Activated CD8-positive, alpha-beta memory T cell treated with anti-CD3 and anti-CD28 coated beads for 24 hours (primary cell): ENCODE results near the gene C3orf80.
A peak's percentile ranks its signal among the peaks of the same experiment; 100 is the strongest.
"Not testable (repeated sequence)": the region's sequence is repeated elsewhere in the genome, so short reads cannot be mapped to it uniquely, and the experiment has no call there.

Experiments
- DNase-seq: peaks from one replicate; pipeline ENCODE4 v3.0.0-alpha.2; 2020

The C3orf80 gene

DNA sequence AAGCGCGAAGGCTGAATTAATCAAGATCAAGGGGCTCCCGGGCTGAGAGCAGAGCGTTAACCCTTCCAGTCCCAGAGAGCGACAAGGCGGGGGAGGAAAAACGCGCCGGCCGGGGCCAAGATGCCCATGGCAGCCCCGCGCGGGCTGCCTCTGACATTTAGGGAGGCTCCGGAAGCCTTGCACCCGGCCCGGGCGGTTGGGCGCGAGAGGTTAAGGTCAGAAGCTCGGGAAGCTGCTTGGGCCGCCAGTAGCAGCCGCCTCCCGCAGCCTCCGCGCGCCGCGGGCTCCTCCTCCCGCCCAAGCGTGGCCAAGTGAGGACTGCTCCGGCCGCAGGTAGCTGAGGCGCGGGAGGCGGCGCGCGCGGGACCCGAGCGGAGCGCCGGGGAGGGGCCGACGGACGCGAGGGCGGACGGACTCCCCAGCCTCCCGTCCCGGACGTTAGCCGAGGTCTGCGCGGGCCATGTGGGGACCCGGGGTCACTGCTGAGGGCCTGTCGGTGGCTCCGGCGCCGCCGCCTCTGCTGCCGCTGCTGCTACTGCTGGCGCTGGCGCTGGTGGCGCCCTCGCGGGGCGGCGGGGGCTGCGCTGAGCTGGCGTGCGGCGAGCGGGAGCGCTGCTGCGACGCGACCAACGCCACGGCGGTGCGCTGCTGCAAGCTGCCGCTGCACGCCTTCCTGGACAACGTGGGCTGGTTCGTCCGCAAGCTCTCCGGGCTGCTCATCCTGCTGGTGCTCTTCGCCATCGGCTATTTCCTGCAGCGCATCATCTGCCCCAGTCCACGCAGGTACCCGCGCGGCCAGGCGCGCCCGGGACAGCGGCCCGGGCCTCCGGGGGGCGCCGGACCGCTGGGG is at the start of gene C3orf80:
TSS of gene C3orf80 (plus strand) at position 247 of the 850 bp plus-strand sequence. CDS start at position 461, 214 bp downstream.
- peak; percentile 75 for DNase-seq

DNA sequence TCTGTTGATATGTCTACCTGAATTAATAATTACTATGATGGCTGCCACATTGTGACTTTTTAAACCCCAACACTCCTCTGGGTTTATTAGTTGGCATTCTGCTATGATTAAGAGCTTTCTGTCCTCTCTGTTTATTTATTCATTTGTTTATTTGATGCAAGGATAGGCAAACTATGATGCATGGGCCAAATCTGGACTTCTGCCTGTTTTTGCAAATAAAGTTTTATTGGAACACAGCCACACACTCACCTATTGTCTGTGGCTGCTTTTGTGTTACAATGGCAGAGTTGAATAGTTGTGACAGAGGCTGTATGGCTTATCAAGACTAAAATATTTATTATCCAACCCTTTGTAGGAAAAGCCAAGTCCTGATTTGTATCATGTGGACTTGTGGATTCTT is 48.3 kb upstream of the C3orf80 start:
- no peak for DNase-seq

DNA sequence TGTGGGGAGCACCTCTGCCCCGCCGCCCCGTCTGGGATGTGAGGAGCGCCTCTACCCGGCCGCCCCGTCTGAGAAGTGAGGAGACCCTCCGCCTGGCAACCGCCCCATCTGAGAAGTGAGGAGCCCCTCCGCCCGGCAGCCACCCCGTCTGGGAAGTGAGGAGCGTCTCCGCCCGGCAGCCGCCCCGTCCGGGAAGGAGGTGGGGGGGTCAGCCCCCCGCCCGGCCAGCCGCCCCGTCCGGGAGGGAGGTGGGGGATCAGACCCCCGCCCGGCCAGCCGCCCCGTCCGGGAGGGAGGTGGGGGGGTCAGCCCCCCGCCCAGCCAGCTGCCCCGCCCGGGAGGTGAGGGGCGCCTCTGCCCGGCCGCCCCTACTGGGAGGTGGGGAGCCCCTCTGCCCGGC is 46.6 kb upstream of the C3orf80 start:
- DNase-seq: not testable (repeated sequence)

DNA sequence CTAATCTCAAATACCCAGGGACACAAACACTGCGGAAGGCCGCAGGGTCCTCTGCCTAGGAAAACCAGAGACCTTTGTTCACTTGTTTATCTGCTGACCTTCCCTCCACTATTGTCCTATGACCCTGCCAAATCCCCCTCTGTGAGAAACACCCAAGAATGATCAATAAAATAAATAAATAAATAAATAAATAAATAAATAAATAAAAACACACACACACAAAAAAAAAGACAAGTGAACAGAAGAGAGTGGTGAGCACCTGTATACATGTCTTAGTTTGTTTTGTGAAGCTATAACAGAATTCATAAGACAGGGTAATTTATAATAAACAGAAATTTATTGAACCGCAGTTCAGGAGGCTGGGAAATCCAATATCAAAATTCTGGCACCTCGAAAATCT is 45.8 kb upstream of the C3orf80 start:
- not testable (repeated sequence) for DNase-seq

DNA sequence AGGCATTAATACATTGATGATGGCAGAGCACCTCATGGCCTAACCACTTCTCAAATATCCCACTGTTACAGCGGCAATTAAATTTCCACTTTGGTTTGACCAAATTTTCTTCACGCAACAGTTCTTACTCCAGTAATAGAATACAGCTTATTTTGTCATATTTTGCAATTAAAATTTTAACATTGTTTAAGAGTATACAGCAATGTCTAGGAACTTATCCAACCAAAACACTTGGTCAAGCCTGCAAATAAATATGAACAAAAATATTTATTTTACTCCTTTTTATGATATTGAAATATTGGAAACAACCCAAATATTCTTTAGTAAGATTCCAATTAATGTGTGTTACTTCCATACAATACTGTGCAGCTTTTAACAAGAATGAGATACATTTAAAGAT is 45.3 kb upstream of the C3orf80 start:
- no peak for DNase-seq

DNA sequence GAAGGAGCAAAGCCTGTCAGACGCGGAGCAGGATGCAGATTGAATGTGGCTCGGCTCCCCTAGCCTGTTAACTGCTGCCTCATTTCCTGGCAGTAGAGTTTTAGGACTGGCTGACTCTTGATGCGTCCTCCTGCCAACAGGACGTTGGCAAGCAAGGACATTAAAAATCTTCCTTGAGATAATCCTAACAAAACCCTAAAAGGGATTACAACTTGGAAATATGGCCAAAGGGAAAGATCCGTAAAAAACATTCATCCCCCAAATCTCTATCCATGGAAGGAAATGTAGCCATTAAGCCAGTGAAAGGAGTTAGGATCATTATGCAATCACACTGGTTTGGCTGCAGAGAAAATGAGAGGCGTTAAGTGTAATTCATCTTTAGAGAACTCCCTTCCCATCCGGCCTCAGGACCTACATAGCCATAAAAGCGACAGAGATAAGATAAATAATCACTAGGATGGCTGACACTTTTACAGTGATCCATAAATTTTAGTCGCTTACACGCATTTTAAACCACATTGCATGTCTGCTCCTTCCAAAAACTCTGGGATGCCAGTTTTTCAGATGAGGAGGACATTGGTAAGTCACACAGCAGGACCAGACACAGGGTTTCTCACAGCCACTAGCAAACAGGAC is 44.5 kb upstream of the C3orf80 start:
- no peak for DNase-seq

DNA sequence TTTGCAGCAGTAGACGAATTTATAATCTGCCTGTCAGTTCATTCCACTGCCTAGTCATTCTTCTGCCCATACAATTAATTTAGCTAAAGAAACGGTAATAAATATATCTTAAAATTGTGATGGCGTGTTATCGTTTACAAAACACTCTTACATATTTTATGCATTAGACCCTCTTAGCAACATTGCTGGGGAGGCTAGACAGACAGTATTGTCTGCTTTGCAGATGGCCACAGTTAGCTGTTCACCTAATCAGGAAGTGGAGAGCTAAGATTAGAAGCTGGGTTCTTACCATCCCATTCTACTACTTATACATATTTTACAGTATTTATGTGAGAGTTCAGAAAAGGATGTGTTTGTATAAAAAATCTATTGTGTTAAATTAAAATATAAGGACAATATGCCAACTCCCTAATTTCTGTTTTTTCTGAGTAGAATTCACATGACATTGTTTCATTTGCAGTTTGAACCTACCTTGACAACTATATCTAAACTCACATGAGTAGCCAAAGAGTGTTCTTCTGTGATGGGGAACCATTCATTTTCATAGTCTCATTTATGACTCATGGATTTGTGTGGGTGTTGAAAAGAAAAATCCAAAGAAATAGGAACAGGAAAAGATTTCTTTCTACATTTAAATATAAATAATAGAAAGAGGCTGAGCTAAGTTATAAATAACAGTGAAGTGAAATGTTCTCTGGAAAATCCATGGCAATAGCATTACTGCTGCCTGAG is 41.7 kb upstream of the C3orf80 start:
- DNase-seq: no peak

DNA sequence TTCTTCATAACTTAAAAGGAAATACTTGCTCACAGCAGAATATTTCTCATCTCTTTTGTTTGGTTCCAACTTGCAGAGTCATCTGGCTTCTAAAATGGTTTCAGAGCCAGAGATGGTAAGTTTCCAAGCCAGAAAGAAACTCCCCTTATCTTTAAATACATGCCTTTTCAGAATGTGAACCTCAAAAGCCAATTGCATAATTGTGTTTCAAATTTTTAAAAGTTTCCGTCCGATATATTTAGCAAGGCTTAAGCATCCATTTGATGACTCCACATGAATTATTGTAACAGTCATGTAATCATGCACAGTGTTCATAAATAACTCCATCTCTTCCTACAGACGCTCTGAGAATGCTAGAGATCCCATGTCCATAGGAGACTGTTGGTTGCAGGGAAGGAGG is 40.6 kb upstream of the C3orf80 start:
- DNase-seq: no peak

DNA sequence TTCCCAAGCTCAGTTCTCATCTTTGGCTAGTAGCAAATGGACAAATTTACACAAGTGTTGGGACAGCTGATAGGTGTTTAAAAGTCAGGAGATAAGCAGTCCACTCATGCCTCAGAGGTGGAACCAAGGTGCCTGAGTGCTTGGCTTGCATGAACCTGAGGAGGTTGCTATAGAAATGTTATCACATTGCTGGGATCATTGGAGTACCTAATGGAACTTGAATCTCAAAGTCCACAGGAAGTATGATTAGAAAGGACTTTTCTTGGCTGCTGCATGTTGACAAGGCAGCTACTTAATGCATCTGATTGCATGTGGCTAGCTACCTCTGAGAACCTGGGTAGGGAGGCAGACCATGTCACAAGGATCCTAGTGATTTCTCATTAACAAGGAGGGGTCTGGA is 39.5 kb upstream of the C3orf80 start:
- no peak for DNase-seq

DNA sequence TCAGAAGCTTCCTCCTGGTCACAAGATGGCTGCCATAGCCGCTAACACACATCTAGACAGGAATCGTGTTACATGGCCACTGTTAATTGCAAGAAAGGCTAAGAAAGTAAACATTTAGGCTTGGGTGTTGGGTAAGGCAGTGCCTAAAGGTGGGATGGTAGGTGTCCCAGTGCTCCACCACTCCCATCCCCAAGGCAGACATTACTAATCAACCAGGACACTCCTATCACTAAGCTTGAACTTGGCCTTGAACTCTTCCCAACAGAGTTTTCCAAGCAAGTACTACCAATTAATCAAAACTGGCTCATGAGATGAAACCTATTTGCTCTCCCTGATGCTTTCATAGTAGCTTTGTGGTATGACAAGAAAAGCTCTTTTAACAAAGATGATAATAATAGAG is 37.9 kb upstream of the C3orf80 start:
- DNase-seq: no peak

DNA sequence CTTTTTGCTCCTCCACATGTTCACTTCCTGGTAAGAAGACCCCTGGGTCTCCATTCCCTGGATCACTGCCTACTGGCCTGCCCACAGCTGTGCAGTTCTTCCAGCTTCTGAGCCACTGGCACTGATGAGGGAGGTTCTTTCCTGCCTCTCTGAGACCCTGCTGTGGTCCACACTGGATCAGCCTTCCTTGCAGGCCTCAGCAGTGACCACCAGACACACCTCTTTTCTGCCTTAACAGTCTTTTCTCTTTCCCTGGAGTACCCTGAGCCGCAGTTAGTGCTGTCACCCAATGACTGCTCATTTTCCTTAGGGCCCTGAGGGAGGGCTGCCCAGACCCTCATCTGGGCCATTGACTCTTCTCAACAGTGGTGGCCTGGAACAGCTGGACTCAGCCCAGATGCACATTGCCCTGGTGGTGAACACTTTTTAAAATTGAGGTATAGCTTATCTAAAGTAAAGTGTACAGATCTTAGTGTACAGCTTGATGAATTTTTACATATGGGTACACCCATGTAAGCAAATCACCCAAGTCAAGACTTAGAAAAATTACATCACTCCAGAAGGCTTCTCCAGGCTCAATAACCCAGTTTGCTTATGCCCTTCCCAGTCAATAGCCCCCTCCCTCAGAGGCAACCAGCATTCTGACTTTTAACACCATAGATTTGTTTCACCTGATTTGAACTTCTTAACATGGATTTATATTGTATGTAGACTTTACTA is 32.8 kb upstream of the C3orf80 start:
- no peak for DNase-seq

DNA sequence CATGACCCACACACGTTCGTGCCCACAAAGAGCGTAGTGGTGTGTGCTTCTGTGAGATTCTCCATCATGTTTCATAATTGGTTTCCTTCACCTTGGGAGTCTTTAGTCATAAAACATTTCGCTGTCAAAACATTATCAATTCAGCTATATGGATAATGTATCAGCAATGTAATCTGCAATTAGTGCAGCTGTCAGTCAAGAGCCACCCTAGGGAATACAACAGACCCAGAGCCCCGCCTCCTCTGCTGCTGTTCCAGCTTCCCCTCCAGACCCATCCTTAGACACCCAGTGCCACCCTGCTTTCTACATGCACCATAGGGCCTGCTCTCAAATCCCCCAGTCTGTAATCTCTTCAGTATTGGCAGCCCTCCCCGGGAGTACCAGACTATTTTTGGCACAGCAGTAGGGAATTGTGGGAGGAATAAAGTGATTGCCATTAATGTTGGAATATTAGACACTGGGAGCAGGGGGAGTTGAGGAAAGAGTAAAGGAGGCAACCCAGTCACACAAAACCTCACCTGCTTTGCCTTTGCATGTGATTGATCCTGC is 31.5 kb upstream of the C3orf80 start:
- DNase-seq: no peak

DNA sequence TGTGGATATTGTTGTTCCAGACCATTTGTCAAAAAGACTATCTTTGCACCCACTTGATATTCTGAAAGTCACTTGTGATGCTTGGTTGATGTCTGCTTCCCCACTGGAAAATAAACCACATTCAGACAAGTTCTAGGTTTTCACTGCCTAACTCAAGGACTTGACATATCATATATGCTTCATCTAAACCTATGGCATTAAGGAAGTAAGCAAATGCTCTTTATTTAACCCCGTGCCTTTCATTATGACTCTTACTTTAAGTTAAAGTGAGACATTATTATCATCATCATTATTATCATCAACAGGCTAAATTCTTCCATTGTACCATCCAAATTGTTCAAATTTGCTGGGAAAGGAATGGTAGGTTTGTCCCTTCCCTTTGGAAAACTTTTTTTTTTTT is 30.8 kb upstream of the C3orf80 start:
- no peak for DNase-seq

DNA sequence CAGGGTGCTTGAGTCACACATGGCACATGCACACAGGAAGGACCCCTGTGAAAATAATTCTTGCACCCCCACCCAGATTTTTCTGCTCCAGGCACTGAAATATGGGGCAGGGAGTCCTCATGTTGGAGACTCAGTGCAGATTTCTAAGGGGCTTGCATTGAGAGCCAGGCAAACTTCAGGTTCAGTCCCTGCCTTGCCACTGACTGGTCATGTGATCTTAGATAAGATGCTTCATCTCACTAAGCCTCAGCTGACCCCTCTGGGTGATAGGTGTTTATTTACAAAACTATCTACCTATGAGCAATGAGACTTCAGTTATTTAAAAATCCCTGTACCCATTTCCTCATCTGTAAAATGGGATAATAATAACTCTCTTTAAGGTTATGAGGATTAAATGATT is 30.1 kb upstream of the C3orf80 start:
- no peak for DNase-seq

DNA sequence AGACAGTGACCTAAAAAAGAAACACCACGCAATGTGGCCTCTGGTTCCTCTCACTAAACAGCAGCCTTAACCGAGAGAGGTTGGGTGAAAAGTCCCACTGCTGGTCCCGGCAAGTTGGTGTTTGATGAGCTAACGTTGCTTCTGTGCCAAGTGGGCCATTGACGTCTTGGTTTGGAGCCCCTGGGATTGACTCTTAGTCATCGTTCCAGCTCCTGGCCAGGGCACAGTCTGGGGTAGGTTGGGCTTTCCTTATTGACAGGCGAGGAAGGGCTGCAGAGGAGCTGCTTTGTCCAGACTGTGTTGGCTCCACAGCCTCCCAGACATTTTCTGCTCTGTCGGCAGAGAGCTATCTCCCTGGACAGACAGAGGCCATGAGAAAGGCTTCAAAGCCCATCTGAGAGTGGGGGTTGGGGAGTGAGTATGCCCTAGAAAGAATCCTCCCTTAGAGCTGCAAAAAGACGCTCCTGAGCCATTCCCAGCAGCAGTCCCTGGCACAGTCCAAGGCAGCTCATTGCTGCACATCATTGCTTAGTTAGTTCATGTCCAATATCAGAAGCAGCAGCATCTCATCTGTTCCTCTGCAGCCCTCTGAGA is 28.6 kb upstream of the C3orf80 start:
- no peak for DNase-seq

DNA sequence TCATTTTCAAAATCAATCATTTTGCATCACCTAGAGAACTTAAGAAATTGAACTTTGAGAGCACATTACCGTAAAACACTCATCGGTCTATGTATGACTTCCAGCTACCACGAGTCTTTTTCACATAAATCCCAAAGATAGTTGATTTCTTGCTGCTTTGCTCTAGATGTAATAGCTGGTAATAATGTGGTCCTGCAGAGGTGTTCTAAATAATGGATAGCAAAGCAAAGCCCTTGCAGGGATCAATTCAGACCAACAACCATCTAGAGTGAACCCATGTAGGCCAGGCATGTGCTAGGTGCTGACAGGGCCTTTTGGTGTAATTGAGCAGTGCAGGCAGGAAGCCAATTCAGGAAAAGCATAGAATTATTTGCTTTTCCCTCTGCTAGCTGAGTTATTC is 26.1 kb upstream of the C3orf80 start:
- DNase-seq: no peak

DNA sequence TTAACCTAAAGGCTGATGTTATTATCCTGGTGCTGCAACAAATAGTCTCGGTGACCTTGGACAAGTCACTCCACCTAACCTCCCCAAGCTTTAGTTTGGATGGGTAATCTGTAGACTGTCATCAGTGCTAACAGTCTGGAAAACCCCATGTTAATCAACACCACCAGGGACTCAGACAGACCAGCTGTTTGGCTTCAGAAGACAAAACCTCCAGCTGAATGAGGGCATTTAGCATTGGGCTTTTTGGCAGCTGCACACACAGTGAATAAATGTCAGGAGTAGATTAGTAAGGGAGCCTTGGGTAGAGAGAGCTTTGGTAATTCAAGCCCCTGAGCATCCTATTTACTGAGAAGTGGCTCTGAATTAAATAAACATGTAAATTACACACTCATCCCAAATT is 24.9 kb upstream of the C3orf80 start:
- DNase-seq: no peak

DNA sequence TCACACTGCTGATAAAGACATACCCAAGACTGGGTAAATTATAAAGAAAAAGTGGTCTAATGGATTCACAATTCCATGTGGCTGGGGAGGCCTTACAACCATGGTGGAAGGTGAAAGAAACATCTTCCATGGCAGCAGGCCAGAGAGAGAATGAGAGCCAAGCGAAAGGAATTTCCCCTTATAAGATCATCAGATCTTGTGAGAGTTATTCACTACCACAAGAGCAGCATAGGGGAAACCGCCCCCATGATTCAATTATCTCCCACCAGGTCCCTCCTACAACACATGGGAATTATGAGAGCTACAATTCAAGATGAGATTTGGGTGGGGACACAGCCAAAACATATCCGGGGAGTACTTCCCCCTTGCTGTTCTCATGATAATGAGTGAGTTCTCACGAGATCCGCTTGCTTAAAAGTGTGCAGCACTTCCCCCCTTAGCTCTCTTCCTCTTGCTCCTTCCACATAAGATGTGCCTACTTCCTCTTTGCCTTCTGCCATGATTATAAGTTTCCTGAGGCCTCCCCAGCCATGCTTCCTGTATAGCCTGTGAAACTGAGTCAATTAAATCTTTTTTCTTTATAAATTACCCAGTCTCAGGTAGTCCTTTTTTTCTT is 20.7 kb upstream of the C3orf80 start:
- DNase-seq: not testable (repeated sequence)

DNA sequence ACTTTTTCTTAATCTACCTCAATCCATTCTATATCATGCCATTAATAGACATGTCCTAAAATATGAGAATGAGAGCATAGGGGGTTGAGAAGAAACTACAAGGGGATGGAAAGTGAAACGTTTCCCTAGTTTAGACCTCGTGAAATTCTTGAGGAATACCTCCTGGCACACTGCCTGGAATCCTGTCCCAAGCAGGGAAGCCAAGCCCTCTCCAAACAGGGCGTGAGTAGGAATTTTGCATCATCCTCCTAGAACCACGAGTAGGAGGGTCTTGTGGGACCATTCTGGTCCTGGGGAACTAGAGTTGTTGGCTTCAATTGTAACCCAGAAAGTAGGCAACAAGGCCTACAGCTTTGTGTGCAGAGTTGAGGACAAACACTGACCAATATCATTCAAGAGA is 19.6 kb upstream of the C3orf80 start:
- no peak for DNase-seq

DNA sequence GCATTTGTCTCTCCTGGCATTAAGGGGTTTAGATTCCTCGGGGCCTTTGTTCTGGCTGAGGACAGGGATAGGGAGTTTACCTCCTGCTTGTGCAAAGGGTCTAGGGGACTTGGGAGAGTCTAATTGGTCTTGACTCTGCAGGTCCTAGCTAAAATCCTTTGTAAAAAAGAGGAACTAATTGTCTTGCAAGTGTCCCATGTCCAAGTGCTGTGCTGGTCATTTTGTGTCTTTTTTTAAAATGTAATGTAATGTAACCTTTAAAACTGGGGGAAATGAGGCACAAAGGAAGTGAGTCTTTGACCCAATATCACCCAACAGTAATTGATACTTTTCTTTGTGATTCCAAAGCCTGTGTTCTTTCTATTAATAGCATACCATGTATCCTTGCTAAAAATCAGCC is 14.9 kb upstream of the C3orf80 start:
- no peak for DNase-seq

DNA sequence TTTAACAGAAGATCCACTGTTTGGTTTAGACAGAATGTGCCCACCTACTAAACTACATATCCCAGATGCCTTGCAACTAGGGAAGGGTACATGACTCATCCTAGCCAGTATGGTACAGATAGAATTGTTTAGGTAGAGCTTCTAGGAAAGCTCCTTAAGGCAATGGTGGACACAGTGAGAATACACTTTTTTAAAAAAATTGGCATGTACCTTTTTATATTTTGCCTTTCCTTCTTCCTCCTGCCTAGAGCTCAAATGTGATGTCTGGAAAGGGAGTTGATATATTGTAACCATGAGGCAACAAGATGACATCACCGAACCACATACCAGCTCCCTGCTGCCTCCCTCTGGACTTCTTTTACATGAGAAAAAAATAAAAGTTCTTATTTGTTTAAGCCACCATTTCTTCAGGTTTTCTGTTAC is 14.4 kb upstream of the C3orf80 start:
- no peak for DNase-seq

DNA sequence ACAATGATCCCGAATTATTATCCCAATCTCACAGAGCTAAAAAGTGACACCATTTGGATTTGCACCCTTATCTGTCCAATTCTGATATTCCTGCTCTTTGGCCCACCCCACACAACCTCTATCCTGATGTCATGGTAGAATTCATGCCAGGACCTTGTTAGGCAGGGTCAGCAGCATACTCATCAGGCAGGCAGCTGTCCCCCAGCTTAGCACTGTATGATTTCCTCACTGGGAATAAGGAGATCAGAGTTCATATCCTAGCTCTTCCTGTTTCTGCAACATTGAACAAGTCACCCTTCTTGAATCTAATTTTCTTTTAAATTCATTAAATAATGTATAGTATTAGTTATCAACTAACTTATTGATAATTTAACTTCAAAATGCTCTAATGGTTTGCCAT is 12.0 kb upstream of the C3orf80 start:
- no peak for DNase-seq
